GM23338 (cell line): ENCODE measurements around the gene CHAT. TPM values are rescaled to one million over a fixed set of nuclear protein-coding genes. Genes with fewer than 3 reads are reported as not detected.

Experiments
- ATAC-seq: fragments of 200-7000 bp; cut with Tn5 transposase; 3 replicates; pipeline ENCODE4 v1.9.1; 2020
- DNase-seq: peaks from one replicate; pipeline ENCODE4 v3.0.0-alpha.2; 2015; ENCODE audit warnings: low spot score
- H2AFZ ChIP-seq: fragments of 200-600 bp; sonication (generic); 2 replicates; pipeline ENCODE4 v1.8.0; 2016; ENCODE audit warnings: antibody characterized with exemption, mild to moderate bottlenecking, moderate library complexity
- H3F3A ChIP-seq: fragments of 200-600 bp; sonication (generic); replicated peaks from 2 replicates; pipeline ENCODE4 v1.8.0; 2017; ENCODE audit warnings: antibody characterized with exemption, mixed run types, low read depth
- H3K27ac ChIP-seq: fragments of 200-600 bp; sonication (generic); 2 replicates; pipeline ENCODE4 v1.6.1; 2016; ENCODE audit warnings: low read depth
- H3K27me3 ChIP-seq: fragments of 200-600 bp; sonication (generic); 2 replicates; pipeline ENCODE4 v1.8.0; 2016; ENCODE audit warnings: mild to moderate bottlenecking, mixed run types, moderate library complexity; ENCODE audit not compliant: insufficient read depth
- H3K36me3 ChIP-seq: fragments of 200-600 bp; sonication (generic); 2 replicates; pipeline ENCODE4 v1.8.0; 2016; ENCODE audit warnings: mild to moderate bottlenecking; ENCODE audit not compliant: insufficient read depth
- H3K4me1 ChIP-seq: fragments of 200-600 bp; sonication (generic); 2 replicates; pipeline ENCODE4 v1.8.0; 2016; ENCODE audit warnings: mild to moderate bottlenecking, moderate library complexity; ENCODE audit not compliant: insufficient read depth
- H3K4me2 ChIP-seq: fragments of 200-600 bp; sonication (generic); 2 replicates; pipeline ENCODE4 v1.7.1; 2017; ENCODE audit warnings: mixed run types
- H3K4me3 ChIP-seq: fragments of 200-600 bp; sonication (generic); 2 replicates; pipeline ENCODE4 v1.6.1; 2016; ENCODE audit warnings: mixed run types
- H3K79me2 ChIP-seq: fragments of 200-600 bp; sonication (generic); replicated peaks from 2 replicates; pipeline ENCODE4 v1.8.0; 2017; ENCODE audit warnings: mild to moderate bottlenecking; ENCODE audit not compliant: insufficient read depth
- H3K9me2 ChIP-seq: fragments of 200-600 bp; sonication (generic); 2 replicates; pipeline ENCODE4 v1.8.0; 2017; ENCODE audit not compliant: insufficient read depth
- H4K20me1 ChIP-seq: fragments of 200-600 bp; sonication (generic); replicated peaks from 2 replicates; pipeline ENCODE4 v1.8.0; 2017; ENCODE audit warnings: mild to moderate bottlenecking; ENCODE audit not compliant: insufficient read depth
- H3K27ac Mint-ChIP-seq: 2 replicates; pipeline ENCODE4 v1.8.0; 2020; ENCODE audit warnings: inconsistent platforms, mild to moderate bottlenecking, moderate library complexity, mixed read lengths
- H3K27me3 Mint-ChIP-seq: 3 replicates; pipeline ENCODE4 v1.8.0; 2022; ENCODE audit warnings: low read depth, mild to moderate bottlenecking, moderate library complexity, mixed read lengths, inconsistent platforms; ENCODE audit not compliant: insufficient read depth, poor library complexity
- H3K36me3 Mint-ChIP-seq: 3 replicates; pipeline ENCODE4 v1.8.0; 2021; ENCODE audit warnings: low read depth, mild to moderate bottlenecking, inconsistent platforms, moderate library complexity, mixed read lengths
- H3K4me1 Mint-ChIP-seq: 3 replicates; pipeline ENCODE4 v1.8.0; 2020; ENCODE audit warnings: mild to moderate bottlenecking, inconsistent platforms, mixed read lengths
- H3K4me3 Mint-ChIP-seq: 3 replicates; pipeline ENCODE4 v1.8.0; 2021; ENCODE audit warnings: moderate library complexity, mild to moderate bottlenecking, inconsistent platforms, mixed read lengths
- H3K9me3 Mint-ChIP-seq: 3 replicates; pipeline ENCODE4 v1.8.0; 2020; ENCODE audit warnings: moderate library complexity, mild to moderate bottlenecking, inconsistent platforms, mixed read lengths
- CREB1 ChIP-seq: fragments of 250-450 bp; sonication (Bioruptor Pico); IDR thresholded peaks from 2 replicates; pipeline ENCODE4 v1.5.0; 2020; ENCODE audit warnings: low read depth, mild to moderate bottlenecking, moderate library complexity
- EZH2 ChIP-seq: fragments of 200-600 bp; sonication (generic); IDR thresholded peaks from one replicate; pipeline ENCODE4 v1.8.0; 2017; ENCODE audit warnings: antibody characterized with exemption, mild to moderate bottlenecking, low read depth; ENCODE audit not compliant: unreplicated experiment
- EZH2phosphoT487 ChIP-seq: fragments of 200-600 bp; sonication (generic); IDR thresholded peaks from one replicate; pipeline ENCODE4 v1.8.1; 2018; ENCODE audit warnings: antibody characterized with exemption; ENCODE audit not compliant: unreplicated experiment
- JUNB ChIP-seq: IDR thresholded peaks from one replicate; pipeline ENCODE4 v1.6.1; 2016; ENCODE audit warnings: antibody characterized with exemption; ENCODE audit not compliant: unreplicated experiment
- NANOG ChIP-seq: IDR thresholded peaks from 2 replicates; pipeline ENCODE4 v1.6.1; 2016; ENCODE audit warnings: antibody characterized with exemption, borderline replicate concordance
- POLR2AphosphoS5 ChIP-seq: IDR thresholded peaks from 2 replicates; pipeline ENCODE4 v1.6.1; 2016; ENCODE audit warnings: antibody characterized with exemption, low read depth
- STAT1 ChIP-seq: IDR thresholded peaks from one replicate; pipeline ENCODE4 v1.6.1; 2016; ENCODE audit warnings: antibody characterized with exemption; ENCODE audit not compliant: unreplicated experiment
- ZNF114 ChIP-seq: fragments of 250-450 bp; sonication (Bioruptor Pico); IDR thresholded peaks from 2 replicates; pipeline ENCODE4 v1.5.0; 2020; ENCODE audit warnings: mild to moderate bottlenecking, moderate library complexity
- ZNF331 ChIP-seq: fragments of 250-450 bp; sonication (Bioruptor Pico); IDR thresholded peaks from 2 replicates; pipeline ENCODE4 v1.5.0; 2020; ENCODE audit warnings: low read depth, mild to moderate bottlenecking, moderate library complexity
- polyA plus RNA-seq: library from polyadenylated mRNA; unstranded; fragments of >200 nt; fragmentation: Nextera tagmentation; extraction: Ambion mirVana; gene quantifications from 2 replicates; pipeline ENCODE4 v1.2.1, GENCODE V29; 2016
- total RNA-seq: library from RNA; depleted of rRNA; stranded (reverse); fragments of >200 nt; shearing (Covaris generic); gene quantifications from 2 replicates; pipeline ENCODE4 v1.2.3, GENCODE V29; 2014
- TF ChIP-seq, protein P1 (sequence below): IDR thresholded peaks from one replicate; pipeline ENCODE4 v1.6.1; 2018; ENCODE audit warnings: antibody characterized with exemption; ENCODE audit not compliant: unreplicated experiment
- TF ChIP-seq, protein P2 (sequence below): IDR thresholded peaks from 2 replicates; pipeline ENCODE4 v1.6.1; 2016; ENCODE audit warnings: antibody characterized with exemption
- TF ChIP-seq, protein P3 (sequence below), 2 experiments: fragments of 200-600 bp in 1 of 2; sonication (generic) in 1 of 2; conservative IDR thresholded peaks; 2 replicates each; pipeline versions ENCODE4 v1.5.1 to v1.6.1; 2016 to 2017; ENCODE audit warnings: antibody characterized with exemption in 2 of 2, low read depth in 2 of 2, mild to moderate bottlenecking in 2 of 2, moderate library complexity in 1 of 2
- TF ChIP-seq, protein P4 (sequence below): fragments of 250-450 bp; sonication (Bioruptor Pico); IDR thresholded peaks from 2 replicates; pipeline ENCODE4 v1.5.0; 2020; ENCODE audit warnings: mild to moderate bottlenecking, moderate library complexity

Gene CHAT
- total and polyA plus RNA-seq, 2 experiments from 2014 or later = not detected

GRCh38 chr10:49656845-49657493 is 43.1 kb downstream of the CHAT start:
- H3K27ac Mint-ChIP-seq = no peak overlapping the region

More at GRCh38 chr10:49656845-49657493, 43.1 kb downstream of the CHAT start:
- H3F3A ChIP-seq = no peaks in the 10 kb centered on the region
- no peaks in the 10 kb centered on the region for H3K79me2 ChIP-seq
- H3K4me3 ChIP-seq = no peak overlapping the region
- DNase-seq (no peak), ATAC-seq (no peak)
- peaks cover 16% of the 10 kb centered on the region for H3K9me3 Mint-ChIP-seq
- no peaks in the 10 kb centered on the region for H3K9me2 ChIP-seq
- no peak overlapping the region for H3K27ac ChIP-seq
- H3K27me3 Mint-ChIP-seq = peaks cover 12% of the 10 kb centered on the region
- H2AFZ ChIP-seq = no peak overlapping the region
- H3K27me3 ChIP-seq = no peaks in the 10 kb centered on the region
- H3K4me3 Mint-ChIP-seq = no peak overlapping the region
- H3K36me3 ChIP-seq = peaks cover 8% of the 10 kb centered on the region; the same call in 1 of the 2 replicates
- H3K4me2 ChIP-seq = no peak overlapping the region
- H3K36me3 Mint-ChIP-seq = peaks cover 8% of the 10 kb centered on the region; the same call in 1 of the 3 replicates
- peaks cover 7% of the 10 kb centered on the region; the same call in 2 of the 3 replicates for H3K4me1 Mint-ChIP-seq
- no peaks in the 10 kb centered on the region; the same call in 1 of the 2 replicates for H3K4me1 ChIP-seq
- no peaks in the 10 kb centered on the region; the same call in 1 of the 2 replicates for H4K20me1 ChIP-seq
- TF ChIP-seq CREB1 (CRISPR knock-in tag) = no peak
- TF ChIP-seq, protein P1, sequence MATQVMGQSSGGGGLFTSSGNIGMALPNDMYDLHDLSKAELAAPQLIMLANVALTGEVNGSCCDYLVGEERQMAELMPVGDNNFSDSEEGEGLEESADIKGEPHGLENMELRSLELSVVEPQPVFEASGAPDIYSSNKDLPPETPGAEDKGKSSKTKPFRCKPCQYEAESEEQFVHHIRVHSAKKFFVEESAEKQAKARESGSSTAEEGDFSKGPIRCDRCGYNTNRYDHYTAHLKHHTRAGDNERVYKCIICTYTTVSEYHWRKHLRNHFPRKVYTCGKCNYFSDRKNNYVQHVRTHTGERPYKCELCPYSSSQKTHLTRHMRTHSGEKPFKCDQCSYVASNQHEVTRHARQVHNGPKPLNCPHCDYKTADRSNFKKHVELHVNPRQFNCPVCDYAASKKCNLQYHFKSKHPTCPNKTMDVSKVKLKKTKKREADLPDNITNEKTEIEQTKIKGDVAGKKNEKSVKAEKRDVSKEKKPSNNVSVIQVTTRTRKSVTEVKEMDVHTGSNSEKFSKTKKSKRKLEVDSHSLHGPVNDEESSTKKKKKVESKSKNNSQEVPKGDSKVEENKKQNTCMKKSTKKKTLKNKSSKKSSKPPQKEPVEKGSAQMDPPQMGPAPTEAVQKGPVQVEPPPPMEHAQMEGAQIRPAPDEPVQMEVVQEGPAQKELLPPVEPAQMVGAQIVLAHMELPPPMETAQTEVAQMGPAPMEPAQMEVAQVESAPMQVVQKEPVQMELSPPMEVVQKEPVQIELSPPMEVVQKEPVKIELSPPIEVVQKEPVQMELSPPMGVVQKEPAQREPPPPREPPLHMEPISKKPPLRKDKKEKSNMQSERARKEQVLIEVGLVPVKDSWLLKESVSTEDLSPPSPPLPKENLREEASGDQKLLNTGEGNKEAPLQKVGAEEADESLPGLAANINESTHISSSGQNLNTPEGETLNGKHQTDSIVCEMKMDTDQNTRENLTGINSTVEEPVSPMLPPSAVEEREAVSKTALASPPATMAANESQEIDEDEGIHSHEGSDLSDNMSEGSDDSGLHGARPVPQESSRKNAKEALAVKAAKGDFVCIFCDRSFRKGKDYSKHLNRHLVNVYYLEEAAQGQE = no peak
- no peak for TF ChIP-seq ZNF114
- TF ChIP-seq POLR2AphosphoS5 = no peak
- no peak for TF ChIP-seq EZH2phosphoT487
- TF ChIP-seq NANOG = no peak
- TF ChIP-seq, protein P2, sequence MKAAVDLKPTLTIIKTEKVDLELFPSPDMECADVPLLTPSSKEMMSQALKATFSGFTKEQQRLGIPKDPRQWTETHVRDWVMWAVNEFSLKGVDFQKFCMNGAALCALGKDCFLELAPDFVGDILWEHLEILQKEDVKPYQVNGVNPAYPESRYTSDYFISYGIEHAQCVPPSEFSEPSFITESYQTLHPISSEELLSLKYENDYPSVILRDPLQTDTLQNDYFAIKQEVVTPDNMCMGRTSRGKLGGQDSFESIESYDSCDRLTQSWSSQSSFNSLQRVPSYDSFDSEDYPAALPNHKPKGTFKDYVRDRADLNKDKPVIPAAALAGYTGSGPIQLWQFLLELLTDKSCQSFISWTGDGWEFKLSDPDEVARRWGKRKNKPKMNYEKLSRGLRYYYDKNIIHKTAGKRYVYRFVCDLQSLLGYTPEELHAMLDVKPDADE = no peak
- TF ChIP-seq STAT1 = no peak
- no peak for TF ChIP-seq JUNB
- no peak for TF ChIP-seq EZH2
- TF ChIP-seq, protein P3, sequence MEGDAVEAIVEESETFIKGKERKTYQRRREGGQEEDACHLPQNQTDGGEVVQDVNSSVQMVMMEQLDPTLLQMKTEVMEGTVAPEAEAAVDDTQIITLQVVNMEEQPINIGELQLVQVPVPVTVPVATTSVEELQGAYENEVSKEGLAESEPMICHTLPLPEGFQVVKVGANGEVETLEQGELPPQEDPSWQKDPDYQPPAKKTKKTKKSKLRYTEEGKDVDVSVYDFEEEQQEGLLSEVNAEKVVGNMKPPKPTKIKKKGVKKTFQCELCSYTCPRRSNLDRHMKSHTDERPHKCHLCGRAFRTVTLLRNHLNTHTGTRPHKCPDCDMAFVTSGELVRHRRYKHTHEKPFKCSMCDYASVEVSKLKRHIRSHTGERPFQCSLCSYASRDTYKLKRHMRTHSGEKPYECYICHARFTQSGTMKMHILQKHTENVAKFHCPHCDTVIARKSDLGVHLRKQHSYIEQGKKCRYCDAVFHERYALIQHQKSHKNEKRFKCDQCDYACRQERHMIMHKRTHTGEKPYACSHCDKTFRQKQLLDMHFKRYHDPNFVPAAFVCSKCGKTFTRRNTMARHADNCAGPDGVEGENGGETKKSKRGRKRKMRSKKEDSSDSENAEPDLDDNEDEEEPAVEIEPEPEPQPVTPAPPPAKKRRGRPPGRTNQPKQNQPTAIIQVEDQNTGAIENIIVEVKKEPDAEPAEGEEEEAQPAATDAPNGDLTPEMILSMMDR (conservative IDR thresholded peaks at IDR 0.05; ENCODE audit: low read depth in 2 of 2) = no peak
- no peak for TF ChIP-seq ZNF331
- TF ChIP-seq, protein P4, sequence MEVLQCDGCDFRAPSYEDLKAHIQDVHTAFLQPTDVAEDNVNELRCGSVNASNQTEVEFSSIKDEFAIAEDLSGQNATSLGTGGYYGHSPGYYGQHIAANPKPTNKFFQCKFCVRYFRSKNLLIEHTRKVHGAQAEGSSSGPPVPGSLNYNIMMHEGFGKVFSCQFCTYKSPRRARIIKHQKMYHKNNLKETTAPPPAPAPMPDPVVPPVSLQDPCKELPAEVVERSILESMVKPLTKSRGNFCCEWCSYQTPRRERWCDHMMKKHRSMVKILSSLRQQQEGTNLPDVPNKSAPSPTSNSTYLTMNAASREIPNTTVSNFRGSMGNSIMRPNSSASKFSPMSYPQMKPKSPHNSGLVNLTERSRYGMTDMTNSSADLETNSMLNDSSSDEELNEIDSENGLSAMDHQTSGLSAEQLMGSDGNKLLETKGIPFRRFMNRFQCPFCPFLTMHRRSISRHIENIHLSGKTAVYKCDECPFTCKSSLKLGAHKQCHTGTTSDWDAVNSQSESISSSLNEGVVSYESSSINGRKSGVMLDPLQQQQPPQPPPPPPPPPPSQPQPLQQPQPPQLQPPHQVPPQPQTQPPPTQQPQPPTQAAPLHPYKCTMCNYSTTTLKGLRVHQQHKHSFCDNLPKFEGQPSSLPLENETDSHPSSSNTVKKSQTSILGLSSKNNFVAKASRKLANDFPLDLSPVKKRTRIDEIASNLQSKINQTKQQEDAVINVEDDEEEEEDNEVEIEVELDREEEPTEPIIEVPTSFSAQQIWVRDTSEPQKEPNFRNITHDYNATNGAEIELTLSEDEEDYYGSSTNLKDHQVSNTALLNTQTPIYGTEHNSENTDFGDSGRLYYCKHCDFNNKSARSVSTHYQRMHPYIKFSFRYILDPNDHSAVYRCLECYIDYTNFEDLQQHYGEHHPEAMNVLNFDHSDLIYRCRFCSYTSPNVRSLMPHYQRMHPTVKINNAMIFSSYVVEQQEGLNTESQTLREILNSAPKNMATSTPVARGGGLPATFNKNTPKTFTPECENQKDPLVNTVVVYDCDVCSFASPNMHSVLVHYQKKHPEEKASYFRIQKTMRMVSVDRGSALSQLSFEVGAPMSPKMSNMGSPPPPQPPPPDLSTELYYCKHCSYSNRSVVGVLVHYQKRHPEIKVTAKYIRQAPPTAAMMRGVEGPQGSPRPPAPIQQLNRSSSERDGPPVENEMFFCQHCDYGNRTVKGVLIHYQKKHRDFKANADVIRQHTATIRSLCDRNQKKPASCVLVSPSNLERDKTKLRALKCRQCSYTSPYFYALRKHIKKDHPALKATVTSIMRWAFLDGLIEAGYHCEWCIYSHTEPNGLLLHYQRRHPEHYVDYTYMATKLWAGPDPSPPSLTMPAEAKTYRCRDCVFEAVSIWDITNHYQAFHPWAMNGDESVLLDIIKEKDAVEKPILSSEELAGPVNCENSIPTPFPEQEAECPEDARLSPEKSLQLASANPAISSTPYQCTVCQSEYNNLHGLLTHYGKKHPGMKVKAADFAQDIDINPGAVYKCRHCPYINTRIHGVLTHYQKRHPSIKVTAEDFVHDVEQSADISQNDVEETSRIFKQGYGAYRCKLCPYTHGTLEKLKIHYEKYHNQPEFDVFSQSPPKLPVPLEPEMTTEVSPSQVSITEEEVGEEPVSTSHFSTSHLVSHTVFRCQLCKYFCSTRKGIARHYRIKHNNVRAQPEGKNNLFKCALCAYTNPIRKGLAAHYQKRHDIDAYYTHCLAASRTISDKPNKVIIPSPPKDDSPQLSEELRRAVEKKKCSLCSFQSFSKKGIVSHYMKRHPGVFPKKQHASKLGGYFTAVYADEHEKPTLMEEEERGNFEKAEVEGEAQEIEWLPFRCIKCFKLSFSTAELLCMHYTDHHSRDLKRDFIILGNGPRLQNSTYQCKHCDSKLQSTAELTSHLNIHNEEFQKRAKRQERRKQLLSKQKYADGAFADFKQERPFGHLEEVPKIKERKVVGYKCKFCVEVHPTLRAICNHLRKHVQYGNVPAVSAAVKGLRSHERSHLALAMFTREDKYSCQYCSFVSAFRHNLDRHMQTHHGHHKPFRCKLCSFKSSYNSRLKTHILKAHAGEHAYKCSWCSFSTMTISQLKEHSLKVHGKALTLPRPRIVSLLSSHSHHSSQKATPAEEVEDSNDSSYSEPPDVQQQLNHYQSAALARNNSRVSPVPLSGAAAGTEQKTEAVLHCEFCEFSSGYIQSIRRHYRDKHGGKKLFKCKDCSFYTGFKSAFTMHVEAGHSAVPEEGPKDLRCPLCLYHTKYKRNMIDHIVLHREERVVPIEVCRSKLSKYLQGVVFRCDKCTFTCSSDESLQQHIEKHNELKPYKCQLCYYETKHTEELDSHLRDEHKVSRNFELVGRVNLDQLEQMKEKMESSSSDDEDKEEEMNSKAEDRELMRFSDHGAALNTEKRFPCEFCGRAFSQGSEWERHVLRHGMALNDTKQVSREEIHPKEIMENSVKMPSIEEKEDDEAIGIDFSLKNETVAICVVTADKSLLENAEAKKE (CRISPR knock-in tag) = no peak
